DND-41 (cell line): ENCODE results near the gene VEGFC.

Experiments
- EZH2 ChIP-seq: IDR thresholded peaks from 3 replicates; pipeline ENCODE4 v1.6.1; 2012; ENCODE audit warnings: borderline replicate concordance, low read depth, mild to moderate bottlenecking, moderate library complexity, low read length, inconsistent platforms; ENCODE audit not compliant: severe bottlenecking
- TF ChIP-seq, protein P1 (sequence below): IDR thresholded peaks from 2 replicates; pipeline ENCODE4 v1.5.1; 2012; ENCODE audit warnings: borderline replicate concordance, low read length, moderate library complexity, mild to moderate bottlenecking; ENCODE audit not compliant: poor library complexity, severe bottlenecking; ENCODE audit errors: extremely low read depth

DNA sequence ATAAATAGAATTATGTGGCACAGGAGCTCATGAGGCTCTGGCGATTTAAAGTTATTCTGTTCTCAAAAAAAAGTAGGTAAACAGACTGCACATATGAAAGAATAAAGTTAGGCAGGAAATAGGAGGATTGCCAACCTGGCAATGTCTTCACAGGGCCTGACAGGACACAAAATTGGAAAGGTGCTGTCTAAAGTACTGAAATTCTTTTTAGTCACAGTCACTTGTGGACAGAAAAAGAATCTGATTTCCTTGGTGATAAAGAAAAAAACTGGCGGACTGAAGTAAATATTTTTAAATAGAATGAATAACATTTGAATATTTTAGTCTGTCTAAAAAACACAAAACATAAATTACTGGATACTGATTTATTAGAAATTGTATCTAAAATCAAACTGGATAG is 124.4 kb downstream of the VEGFC start:
- TF ChIP-seq, protein P1, sequence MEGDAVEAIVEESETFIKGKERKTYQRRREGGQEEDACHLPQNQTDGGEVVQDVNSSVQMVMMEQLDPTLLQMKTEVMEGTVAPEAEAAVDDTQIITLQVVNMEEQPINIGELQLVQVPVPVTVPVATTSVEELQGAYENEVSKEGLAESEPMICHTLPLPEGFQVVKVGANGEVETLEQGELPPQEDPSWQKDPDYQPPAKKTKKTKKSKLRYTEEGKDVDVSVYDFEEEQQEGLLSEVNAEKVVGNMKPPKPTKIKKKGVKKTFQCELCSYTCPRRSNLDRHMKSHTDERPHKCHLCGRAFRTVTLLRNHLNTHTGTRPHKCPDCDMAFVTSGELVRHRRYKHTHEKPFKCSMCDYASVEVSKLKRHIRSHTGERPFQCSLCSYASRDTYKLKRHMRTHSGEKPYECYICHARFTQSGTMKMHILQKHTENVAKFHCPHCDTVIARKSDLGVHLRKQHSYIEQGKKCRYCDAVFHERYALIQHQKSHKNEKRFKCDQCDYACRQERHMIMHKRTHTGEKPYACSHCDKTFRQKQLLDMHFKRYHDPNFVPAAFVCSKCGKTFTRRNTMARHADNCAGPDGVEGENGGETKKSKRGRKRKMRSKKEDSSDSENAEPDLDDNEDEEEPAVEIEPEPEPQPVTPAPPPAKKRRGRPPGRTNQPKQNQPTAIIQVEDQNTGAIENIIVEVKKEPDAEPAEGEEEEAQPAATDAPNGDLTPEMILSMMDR: no peak
- TF ChIP-seq EZH2: no peak
